Measurements from ENCODE around the gene PFDN5. TPM values are rescaled to one million over a fixed set of nuclear protein-coding genes. Genes with fewer than 3 reads are reported as not detected.

PFDN5 gene
- total and polyA plus RNA-seq, 2 experiments from 2014 or later = 377 to 441 TPM

- Histone ChIP-seq H3K9me2 (replicated peaks; ENCODE audit: insufficient read depth) (no peaks in the 10 kb centered on the region), H3K4me1 (ENCODE audit: insufficient read depth) (peaks cover 8% of the 10 kb centered on the region), H3K9me3 (ENCODE audit: low read depth) (no peaks in the 10 kb centered on the region), H3K4me3 (no peak overlapping the region), H3K27me3 (peaks cover 3% of the 10 kb centered on the region), H3K79me2 (no peaks in the 10 kb centered on the region), H3K4me2 (no peak overlapping the region), H3K27ac (no peak overlapping the region), H2AFZ (no peak overlapping the region), H4K20me1 (ENCODE audit: insufficient read depth, poor library complexity, severe bottlenecking) (no peaks in the 10 kb centered on the region), H3K36me3 (replicated peaks; ENCODE audit: insufficient read depth, low read depth) (no peaks in the 10 kb centered on the region)
- WGBS (ENCODE audit: low lambda C conversion rate, missing lambda C conversion rate) = 80% methylated on average over 7 of the region's 7 CpGs
- no peak for DNase-seq (ENCODE audit: low spot score)
- no peak for TF ChIP-seq EZH2 (IDR thresholded peaks at IDR 0.05; ENCODE audit: borderline replicate concordance)
- no peak for TF ChIP-seq EZH2phosphoT487 (IDR thresholded peaks at IDR 0.05; ENCODE audit: low read depth, severe bottlenecking, unreplicated experiment)
- TF ChIP-seq CTCF (IDR thresholded peaks at IDR 0.05; ENCODE audit: poor library complexity) = no peak
Measured at GRCh38 chr12:53333845-53334244, 38.5 kb downstream of the PFDN5 start.

DNA sequence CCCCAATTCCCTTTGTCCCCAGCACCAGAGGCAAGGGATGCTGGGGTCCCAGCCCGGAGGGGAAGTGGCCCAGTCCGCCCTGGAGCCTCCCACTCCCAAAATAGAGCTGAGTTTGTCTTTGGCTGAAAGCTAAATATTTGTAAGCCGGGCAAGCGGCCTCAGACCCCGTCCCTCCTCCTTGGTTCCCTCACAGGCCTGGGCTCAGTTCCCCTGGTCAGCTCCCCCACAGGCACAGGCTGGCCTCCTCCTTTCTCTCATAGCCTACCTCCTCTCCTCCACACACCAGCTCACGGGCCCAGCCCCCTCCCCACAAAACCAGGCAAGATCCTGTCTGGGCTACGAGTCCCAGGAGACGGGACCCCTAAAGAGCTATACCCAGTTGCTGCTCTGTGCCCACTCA, 39.5 kb downstream of the PFDN5 start:
- 82% methylated on average over 7 of the region's 8 CpGs for WGBS (ENCODE audit: low lambda C conversion rate, missing lambda C conversion rate)
- no peaks in the 10 kb centered on the region for H3K9me3 ChIP-seq (ENCODE audit: low read depth)
- no peak overlapping the region for H3K4me3 ChIP-seq
- peaks cover 8% of the 10 kb centered on the region for H3K4me1 ChIP-seq (ENCODE audit: insufficient read depth)
- H3K9me2 ChIP-seq (replicated peaks; ENCODE audit: insufficient read depth) = no peaks in the 10 kb centered on the region
- TF ChIP-seq EZH2 (IDR thresholded peaks at IDR 0.05; ENCODE audit: borderline replicate concordance) (no peak), CTCF (IDR thresholded peaks at IDR 0.05; ENCODE audit: poor library complexity) (no peak)
- no peak for DNase-seq (ENCODE audit: low spot score)
- no peak overlapping the region for H3K27ac ChIP-seq
- peaks cover 3% of the 10 kb centered on the region for H3K27me3 ChIP-seq
- H4K20me1 ChIP-seq (ENCODE audit: insufficient read depth, poor library complexity, severe bottlenecking) = no peaks in the 10 kb centered on the region
- H3K36me3 ChIP-seq (replicated peaks; ENCODE audit: insufficient read depth, low read depth) = no peaks in the 10 kb centered on the region
- no peak overlapping the region for H3K4me2 ChIP-seq
- H3K79me2 ChIP-seq = no peaks in the 10 kb centered on the region
- no peak overlapping the region for H2AFZ ChIP-seq

- DNase-seq (ENCODE audit: low spot score) = no peak
- no peak within 1 kb of the TSS for H3K4me3 ChIP-seq
- H3K4me1 ChIP-seq (ENCODE audit: insufficient read depth) = peaks cover 8% of the 10 kb centered on the region
- WGBS (ENCODE audit: low lambda C conversion rate, missing lambda C conversion rate) = 53% methylated on average over 15 of the region's 15 CpGs
- H2AFZ ChIP-seq = no peak within 1 kb of the TSS
- no peaks in the 10 kb centered on the region for H3K9me3 ChIP-seq (ENCODE audit: low read depth)
- H3K4me2 ChIP-seq = no peak within 1 kb of the TSS
- H4K20me1 ChIP-seq (ENCODE audit: insufficient read depth, poor library complexity, severe bottlenecking) = no peaks in the 10 kb centered on the region
- H3K36me3 ChIP-seq (replicated peaks; ENCODE audit: insufficient read depth, low read depth) = no peaks in the 10 kb centered on the region
- H3K27ac ChIP-seq = no peak within 1 kb of the TSS
- no peaks in the 10 kb centered on the region for H3K79me2 ChIP-seq
- no peaks in the 10 kb centered on the region for H3K9me2 ChIP-seq (replicated peaks; ENCODE audit: insufficient read depth)
- H3K27me3 ChIP-seq = peaks cover 3% of the 10 kb centered on the region
- TF ChIP-seq CTCF (IDR thresholded peaks at IDR 0.05; ENCODE audit: poor library complexity) (no peak), EZH2 (IDR thresholded peaks at IDR 0.05; ENCODE audit: borderline replicate concordance) (no peak), EZH2phosphoT487 (IDR thresholded peaks at IDR 0.05; ENCODE audit: low read depth, severe bottlenecking, unreplicated experiment) (no peak)
Measured at GRCh38 chr12:53336181-53336681, 40.9 kb downstream of the PFDN5 start, which contains the start of gene SP7. Gene SP7, minus strand, starts transcription at chr12:53336354. Its CDS starts 708 bp downstream, at chr12:53335646.

- Histone ChIP-seq H3K27ac (no peak overlapping the region), H3K4me2 (no peak overlapping the region), H4K20me1 (ENCODE audit: insufficient read depth, poor library complexity, severe bottlenecking) (no peaks in the 10 kb centered on the region), H3K4me1 (ENCODE audit: insufficient read depth) (peaks cover 8% of the 10 kb centered on the region), H3K27me3 (peaks cover 3% of the 10 kb centered on the region), H3K79me2 (no peaks in the 10 kb centered on the region), H3K4me3 (no peak overlapping the region), H3K9me3 (ENCODE audit: low read depth) (no peaks in the 10 kb centered on the region), H2AFZ (no peak overlapping the region), H3K9me2 (replicated peaks; ENCODE audit: insufficient read depth) (no peaks in the 10 kb centered on the region), H3K36me3 (replicated peaks; ENCODE audit: insufficient read depth, low read depth) (no peaks in the 10 kb centered on the region)
- DNase-seq (ENCODE audit: low spot score) = no peak
- 55% methylated on average over 8 of the region's 11 CpGs for WGBS (ENCODE audit: low lambda C conversion rate, missing lambda C conversion rate)
- TF ChIP-seq EZH2phosphoT487 (IDR thresholded peaks at IDR 0.05; ENCODE audit: low read depth, severe bottlenecking, unreplicated experiment) (no peak), CTCF (IDR thresholded peaks at IDR 0.05; ENCODE audit: poor library complexity) (no peak), EZH2 (IDR thresholded peaks at IDR 0.05; ENCODE audit: borderline replicate concordance) (no peak)
Measured at GRCh38 chr12:53338017-53338416, 42.7 kb downstream of the PFDN5 start.

Data from hepatocyte (in vitro differentiated cells).